GM21528 (cell line): ENCODE data around the gene PSME3IP1.
"Not testable (repeated sequence)": the region's sequence is repeated elsewhere in the genome, so short reads cannot be mapped to it uniquely, and the experiment has no call there.

Experiments used
- ATAC-seq: cut with Tn5 transposase; IDR thresholded peaks from one replicate; pipeline ENCODE4 v1.9.1; 2021; ENCODE audit warnings: mild to moderate bottlenecking, moderate library complexity; ENCODE audit not compliant: unreplicated experiment, low FRiP score

Gene PSME3IP1

DNA sequence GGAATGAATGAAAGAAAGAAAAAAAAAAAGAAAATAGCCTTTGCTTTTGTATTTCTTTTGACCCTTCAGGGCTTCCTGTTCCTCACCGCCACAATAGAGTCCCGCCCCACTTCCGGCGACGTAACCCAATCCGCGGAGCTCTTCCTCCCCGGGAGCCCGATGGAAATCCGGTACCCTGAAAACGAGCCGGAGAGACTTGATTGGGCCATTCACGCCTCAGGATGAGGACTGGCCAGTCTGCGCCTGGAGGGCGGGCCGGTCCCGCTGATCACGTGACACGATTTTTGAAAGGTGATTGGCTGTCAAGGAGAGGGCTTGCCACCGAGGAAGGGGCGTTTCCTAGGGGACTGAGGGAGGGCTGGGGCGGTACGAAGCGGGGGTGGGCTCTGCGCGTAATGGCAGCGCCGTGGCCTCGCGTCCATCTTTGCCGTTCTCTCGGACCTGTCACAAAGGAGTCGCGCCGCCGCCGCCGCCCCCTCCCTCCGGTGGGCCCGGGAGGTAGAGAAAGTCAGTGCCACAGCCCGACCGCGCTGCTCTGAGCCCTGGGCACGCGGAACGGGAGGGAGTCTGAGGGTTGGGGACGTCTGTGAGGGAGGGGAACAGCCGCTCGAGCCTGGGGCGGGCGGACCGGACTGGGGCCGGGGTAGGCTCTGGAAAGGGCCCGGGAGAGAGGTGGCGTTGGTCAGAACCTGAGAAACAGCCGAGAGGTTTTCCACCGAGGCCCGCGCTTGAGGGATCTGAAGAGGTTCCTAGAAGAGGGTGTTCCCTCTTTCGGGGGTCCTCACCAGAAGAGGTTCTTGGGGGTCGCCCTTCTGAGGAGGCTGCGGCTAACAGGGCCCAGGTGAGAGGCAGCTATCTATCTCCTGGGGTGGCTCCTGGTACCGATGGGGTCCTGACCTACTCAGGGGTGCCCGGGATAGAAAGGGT, at the start of gene PSME3IP1, which contains the start of gene RSPRY1:
TSS of gene PSME3IP1 (minus strand) at position 95 of the 927 bp plus-strand sequence. CDS start 12,185 bp downstream, outside the sequence.
TSS of gene RSPRY1 (plus strand) at position 385 of the 927 bp plus-strand sequence. CDS start 18,330 bp downstream, outside the sequence.
- ATAC-seq, result peak; percentile 88

GRCh38 chr16:57235128-57236021, 49.5 kb upstream of the PSME3IP1 start:
- no peak for ATAC-seq

DNA sequence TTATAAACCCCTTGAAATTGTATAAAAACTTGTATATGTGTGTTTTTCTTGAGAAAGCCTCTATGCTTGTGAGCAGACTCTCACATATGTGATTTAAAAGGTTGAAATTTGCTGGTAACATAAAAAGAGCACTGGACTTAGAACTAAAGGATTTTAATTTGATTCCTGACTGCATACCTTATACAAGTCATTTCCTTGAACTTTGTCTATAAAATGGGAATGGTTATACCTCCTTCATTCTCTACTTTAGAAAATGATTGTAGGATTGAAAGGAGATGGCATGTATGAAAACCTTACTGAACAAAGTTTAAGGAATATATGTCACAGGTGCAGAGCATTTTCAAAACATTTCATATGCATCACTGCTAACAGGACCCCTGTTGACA, 48.9 kb upstream of the PSME3IP1 start:
- ATAC-seq, result no peak

DNA sequence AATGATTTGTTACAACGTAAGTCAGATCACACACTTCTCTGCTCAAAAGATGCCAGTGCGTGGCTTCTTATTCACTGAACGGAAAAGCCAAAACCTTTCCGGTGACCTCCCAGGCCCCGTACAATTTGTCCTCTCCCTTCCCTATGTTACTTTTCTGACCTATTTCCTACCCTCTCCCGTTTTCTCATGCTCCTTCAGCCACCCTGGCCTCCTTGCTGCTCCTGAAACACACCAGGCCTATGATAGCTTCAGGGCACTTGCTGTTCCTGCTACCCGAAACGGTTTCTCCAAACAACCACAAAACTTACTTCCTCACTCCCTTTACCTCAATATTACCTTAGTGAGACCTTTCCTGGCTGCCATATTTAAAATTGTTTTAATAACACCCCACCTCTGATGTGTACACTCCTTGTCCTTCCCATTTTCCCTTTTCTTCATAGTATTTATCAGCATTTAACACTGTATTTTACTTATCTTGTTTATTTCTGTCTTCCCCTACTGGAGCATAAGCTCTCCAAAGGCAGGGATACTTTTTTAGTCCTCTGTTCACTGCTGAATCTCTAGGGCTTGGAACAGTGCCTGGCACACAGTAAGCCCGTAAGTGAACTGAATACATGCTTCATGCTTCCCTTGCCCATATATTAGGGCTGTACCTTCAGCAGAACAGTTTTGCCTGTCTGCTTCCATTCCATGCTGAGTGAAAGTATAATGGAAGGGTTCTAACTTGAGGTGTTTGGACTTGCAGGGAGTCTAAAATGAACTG, 48.3 kb upstream of the PSME3IP1 start:
- ATAC-seq, result no peak

DNA sequence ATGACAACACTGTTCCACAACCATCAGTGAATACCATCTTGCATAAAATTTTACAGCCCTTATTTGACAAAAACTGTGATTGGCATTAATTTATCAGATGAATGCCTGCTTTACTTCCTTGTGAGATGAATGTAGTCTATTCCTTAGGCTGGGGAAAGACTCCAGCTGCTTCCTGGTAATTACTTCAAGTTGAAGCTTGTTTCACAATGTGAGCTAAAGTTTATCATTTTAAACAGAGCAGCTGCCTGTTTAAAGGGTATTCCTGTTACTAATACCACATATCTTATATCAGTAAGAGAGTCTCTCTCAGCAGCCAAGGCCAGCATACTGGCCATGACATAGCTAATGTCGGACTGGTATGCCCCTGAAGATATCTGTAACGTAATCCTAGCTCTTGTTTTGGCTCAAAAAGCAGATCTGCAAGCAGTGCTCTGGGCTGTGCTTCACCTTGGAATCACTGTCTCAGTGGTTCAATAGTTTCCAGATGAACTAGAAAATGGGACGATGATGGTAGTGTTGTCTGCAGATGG, 46.0 kb upstream of the PSME3IP1 start:
- no peak for ATAC-seq

GRCh38 chr16:57229079-57229478, 43.2 kb upstream of the PSME3IP1 start:
- ATAC-seq, result no peak

DNA sequence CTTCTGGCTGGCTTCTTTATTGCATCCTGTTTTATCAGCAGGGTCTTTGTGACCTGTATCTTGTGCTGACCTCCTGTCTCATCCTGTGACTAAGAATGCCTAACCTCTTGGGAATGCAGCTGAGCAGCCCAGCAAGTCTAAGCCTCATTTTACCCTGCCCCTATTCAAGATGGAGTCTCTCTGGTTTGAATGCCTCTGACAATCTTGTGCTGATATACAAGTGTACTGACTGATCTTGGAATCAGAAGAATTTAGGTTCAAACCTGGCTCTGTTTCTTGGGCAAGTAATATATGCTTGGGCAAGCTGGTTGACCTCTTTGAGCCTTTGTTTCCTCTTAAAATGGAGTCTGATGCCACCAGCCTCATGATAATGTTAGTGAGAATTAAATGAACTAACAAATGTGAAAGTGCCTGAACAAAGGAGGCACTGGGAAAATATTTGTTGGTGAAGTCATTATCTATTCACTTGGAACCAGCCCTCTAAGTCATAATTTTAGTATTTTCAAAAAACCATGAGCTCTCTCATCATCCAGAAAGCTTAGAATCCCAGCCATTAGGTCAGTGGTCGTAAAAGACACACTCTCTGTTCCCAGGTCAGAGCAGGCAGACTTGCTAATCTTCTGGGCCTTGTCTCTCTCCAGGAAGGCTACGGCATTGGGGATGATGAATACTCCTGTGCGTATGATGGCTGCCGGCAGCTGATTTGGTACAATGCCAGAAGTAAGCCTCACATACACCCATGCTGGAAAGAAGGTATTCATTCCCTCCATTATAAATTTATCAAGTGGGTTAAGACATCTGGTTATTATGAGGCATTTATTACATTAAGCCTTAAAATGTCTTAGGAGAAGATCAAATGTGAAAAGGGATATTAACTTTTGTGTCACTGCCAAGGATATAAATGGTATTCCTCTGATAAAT, 41.1 kb upstream of the PSME3IP1 start:
- ATAC-seq, result no peak

GRCh38 chr16:57225978-57226377, 40.1 kb upstream of the PSME3IP1 start:
- ATAC-seq, result no peak

- ATAC-seq, result no peak
Observed at GRCh38 chr16:57224651-57225335, 39.0 kb upstream of the PSME3IP1 start.

DNA sequence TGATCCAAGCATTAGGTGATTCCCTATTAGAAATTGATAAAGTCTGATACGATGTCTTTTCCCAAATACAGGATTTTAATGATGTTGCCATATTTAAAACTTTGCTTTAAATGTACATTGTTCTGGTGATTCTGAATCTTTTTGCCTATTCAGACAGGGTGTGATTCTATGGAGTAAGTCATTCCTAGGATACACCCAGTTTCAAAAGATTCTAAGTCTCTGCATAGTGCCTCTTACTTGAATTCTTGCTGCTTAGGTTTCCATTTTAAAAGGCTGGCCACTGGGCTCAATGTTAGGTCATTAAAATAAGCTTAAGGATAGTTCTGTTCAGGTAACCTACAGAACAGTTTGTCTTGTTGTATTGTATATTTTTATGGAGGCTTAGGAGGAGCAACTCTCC, 37.2 kb upstream of the PSME3IP1 start:
- ATAC-seq, result no peak

DNA sequence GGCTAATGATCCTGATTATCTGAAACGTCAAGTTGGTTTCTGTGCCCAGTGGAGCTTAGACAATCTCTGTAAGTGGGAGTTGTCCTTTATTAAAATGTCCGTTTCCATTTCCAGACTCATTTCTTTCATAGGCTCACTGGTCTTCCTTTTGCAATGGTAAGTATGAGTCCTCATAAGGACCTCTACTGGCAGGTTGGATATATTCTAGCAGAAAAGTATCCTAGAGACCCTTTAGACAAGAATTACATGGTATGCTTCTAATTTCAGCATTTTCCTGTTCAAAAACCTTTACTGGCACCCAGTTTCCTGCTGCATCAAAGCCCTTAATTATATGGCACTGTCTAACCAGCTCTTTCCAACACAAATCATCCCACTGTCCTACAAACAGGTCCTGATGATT, 31.1 kb upstream of the PSME3IP1 start:
- ATAC-seq, result no peak

DNA sequence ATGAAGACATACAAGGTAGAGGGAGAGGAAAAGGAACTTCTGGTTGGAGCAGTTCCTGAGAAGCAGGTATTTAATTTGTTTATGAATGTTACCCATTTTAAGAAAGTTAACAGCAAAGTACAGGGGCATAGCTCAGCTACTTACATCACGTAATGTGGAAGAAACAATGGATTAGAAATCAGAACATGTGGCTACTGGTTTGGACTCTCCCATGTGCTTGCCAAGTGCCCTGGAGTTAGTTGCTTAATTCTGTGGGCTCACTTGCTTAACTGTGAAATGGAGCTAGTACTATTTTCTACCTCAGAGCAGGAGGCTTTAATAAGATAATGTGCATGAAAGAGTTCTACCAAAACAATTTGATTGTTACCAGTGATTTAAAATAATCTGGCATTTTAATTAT, 27.6 kb upstream of the PSME3IP1 start:
- ATAC-seq, result no peak

DNA sequence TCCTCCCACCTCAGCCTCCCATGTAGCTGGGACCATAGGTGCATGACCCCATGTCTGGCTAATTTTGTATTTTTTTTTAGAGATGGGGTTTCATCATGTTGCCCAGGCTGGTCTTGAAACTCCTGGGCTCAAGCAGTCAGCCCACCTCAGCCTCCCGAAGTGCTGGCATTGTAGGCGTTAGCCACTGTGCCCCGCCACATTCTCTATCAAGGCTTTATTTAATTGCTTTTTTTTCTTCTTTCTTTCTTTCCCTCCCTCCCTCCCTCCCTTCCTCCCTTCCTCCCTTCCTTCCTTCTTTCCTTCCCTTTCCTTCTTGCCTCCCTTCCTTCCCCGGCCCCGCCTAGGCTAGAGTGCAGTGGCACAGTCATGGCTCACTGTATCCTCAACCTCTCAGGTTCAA, 23.9 kb upstream of the PSME3IP1 start:
- ATAC-seq, result no peak

GRCh38 chr16:57208926-57209325, 23.1 kb upstream of the PSME3IP1 start:
- no peak for ATAC-seq

- no peak for ATAC-seq
Observed at GRCh38 chr16:57204675-57205074, 18.8 kb upstream of the PSME3IP1 start.

- no peak for ATAC-seq
Observed at GRCh38 chr16:57203451-57203850, 17.6 kb upstream of the PSME3IP1 start.

- no peak for ATAC-seq
Observed at GRCh38 chr16:57202095-57202886, 16.5 kb upstream of the PSME3IP1 start.

DNA sequence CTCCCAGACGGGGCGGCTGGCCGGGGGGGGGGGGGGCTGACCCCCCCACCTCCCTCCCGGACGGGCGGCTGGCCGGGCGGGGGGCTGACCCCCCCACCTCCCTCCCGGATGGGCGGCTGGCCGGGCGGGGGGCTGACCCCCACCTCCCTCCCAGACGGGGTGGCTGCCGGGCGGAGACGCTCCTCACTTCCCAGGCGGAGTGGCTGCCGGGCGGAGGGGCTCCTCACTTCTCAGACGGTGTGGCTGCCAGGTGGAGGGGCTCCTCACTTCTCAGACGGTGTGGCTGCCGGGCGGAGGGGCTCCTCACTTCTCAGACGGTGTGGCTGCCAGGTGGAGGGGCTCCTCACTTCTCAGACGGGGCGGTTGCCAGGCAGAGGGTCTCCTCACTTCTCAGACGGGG, 15.1 kb upstream of the PSME3IP1 start:
- ATAC-seq, result not testable (repeated sequence)
